Neural progenitor cell (in vitro differentiated cells): Measurements from ENCODE around the gene TEX19. TPM values are rescaled to one million over a fixed set of nuclear protein-coding genes. Genes with fewer than 3 reads are reported as not detected.
"Not testable (repeated sequence)": the region's sequence is repeated elsewhere in the genome, so short reads cannot be mapped to it uniquely, and the experiment has no call there.

ENCODE experiments used
- DNase-seq: peaks from one replicate; pipeline ENCODE4 v3.0.0-alpha.2; 2016; ENCODE audit warnings: low spot score
- H2AFZ ChIP-seq: fragments of 200-600 bp; sonication (generic); replicated peaks from 2 replicates; pipeline ENCODE4 v1.6.1; 2016; ENCODE audit warnings: antibody characterized with exemption
- H3F3A ChIP-seq: fragments of 200-600 bp; sonication (generic); 2 replicates; pipeline ENCODE4 v1.6.1; 2016; ENCODE audit warnings: antibody characterized with exemption, low read depth
- H3K27ac ChIP-seq: fragments of 200-600 bp; sonication (generic); 2 replicates; pipeline ENCODE4 v1.5.1; 2016; ENCODE audit warnings: mild to moderate bottlenecking
- H3K27me3 ChIP-seq: fragments of 200-600 bp; sonication (generic); 2 replicates; pipeline ENCODE4 v1.6.1; 2016; ENCODE audit warnings: mild to moderate bottlenecking, moderate library complexity
- H3K36me3 ChIP-seq: fragments of 200-600 bp; sonication (generic); 2 replicates; pipeline ENCODE4 v1.5.1; 2016
- H3K4me1 ChIP-seq: fragments of 200-600 bp; sonication (generic); 2 replicates; pipeline ENCODE4 v1.6.1; 2016; ENCODE audit warnings: mixed run types
- H3K4me2 ChIP-seq: fragments of 200-600 bp; sonication (generic); 2 replicates; pipeline ENCODE4 v1.6.1; 2016
- H3K4me3 ChIP-seq: fragments of 200-600 bp; sonication (generic); 2 replicates; pipeline ENCODE4 v1.5.1; 2016
- H3K79me2 ChIP-seq: fragments of 200-600 bp; sonication (generic); 2 replicates; pipeline ENCODE4 v1.6.1; 2016; ENCODE audit warnings: low read depth
- H3K9ac ChIP-seq: fragments of 200-600 bp; sonication (generic); 2 replicates; pipeline ENCODE4 v1.6.1; 2016
- H3K9me3 ChIP-seq: fragments of 200-600 bp; sonication (generic); 2 replicates; pipeline ENCODE4 v1.5.1; 2016; ENCODE audit warnings: low read depth
- H4K20me1 ChIP-seq: fragments of 200-600 bp; sonication (generic); 2 replicates; pipeline ENCODE4 v1.6.1; 2016; ENCODE audit warnings: low read depth
- H3K27ac Mint-ChIP-seq: 3 replicates; pipeline ENCODE4 v1.8.0; 2021; ENCODE audit warnings: mixed read lengths
- H3K27me3 Mint-ChIP-seq: 2 replicates; pipeline ENCODE4 v1.8.0; 2022; ENCODE audit warnings: low read depth, mild to moderate bottlenecking, inconsistent platforms, moderate library complexity, mixed read lengths; ENCODE audit not compliant: insufficient read depth
- H3K36me3 Mint-ChIP-seq: 3 replicates; pipeline ENCODE4 v1.8.0; 2021; ENCODE audit warnings: mixed read lengths
- H3K4me1 Mint-ChIP-seq: 3 replicates; pipeline ENCODE4 v1.8.0; 2021; ENCODE audit warnings: mixed read lengths
- H3K4me3 Mint-ChIP-seq: 3 replicates; pipeline ENCODE4 v1.8.0; 2021; ENCODE audit warnings: mild to moderate bottlenecking, moderate library complexity, mixed read lengths
- H3K9me3 Mint-ChIP-seq: 3 replicates; pipeline ENCODE4 v1.8.0; 2020; ENCODE audit warnings: mixed read lengths
- CTCF ChIP-seq: fragments of 200-600 bp; sonication (generic); IDR thresholded peaks from 2 replicates; pipeline ENCODE4 v1.5.1; 2017; ENCODE audit warnings: antibody characterized with exemption, mild to moderate bottlenecking
- EZH2 ChIP-seq: fragments of 200-600 bp; sonication (generic); IDR thresholded peaks from 2 replicates; pipeline ENCODE4 v1.6.1; 2017; ENCODE audit warnings: antibody characterized with exemption, mild to moderate bottlenecking, moderate library complexity
- EZH2phosphoT487 ChIP-seq: fragments of 200-600 bp; sonication (generic); IDR thresholded peaks from 2 replicates; pipeline ENCODE4 v1.6.1; 2017; ENCODE audit warnings: antibody characterized with exemption
- total RNA-seq: library from RNA; depleted of rRNA; stranded (reverse); fragments of >200 nt; gene quantifications from 2 replicates; pipeline ENCODE4 v1.2.3, GENCODE V29; 2015; ENCODE audit warnings: low replicate concordance

The TEX19 gene
- total RNA-seq, 1 donor from 2014 or later: not detected

GRCh38 chr17:82374626-82375331 lies 15.7 kb downstream of the TEX19 start:
- no peak overlapping the region for H3K27ac ChIP-seq
- peaks cover 17% of the 10 kb centered on the region for H3F3A ChIP-seq
- no peak for DNase-seq
- H3K4me1 ChIP-seq: peaks cover 11% of the 10 kb centered on the region
- H4K20me1 ChIP-seq: no peaks in the 10 kb centered on the region
- no peaks in the 10 kb centered on the region for H3K36me3 ChIP-seq
- H3K9me3 ChIP-seq: no peaks in the 10 kb centered on the region
- Mint-ChIP-seq H3K4me1 (peaks cover 33% of the 10 kb centered on the region), H3K9me3 (no peaks in the 10 kb centered on the region), H3K27ac (no peak overlapping the region), H3K27me3 (peaks cover 6% of the 10 kb centered on the region), H3K4me3 (no peak overlapping the region), H3K36me3 (no peaks in the 10 kb centered on the region)
- H2AFZ ChIP-seq: no peak overlapping the region
- H3K79me2 ChIP-seq: no peaks in the 10 kb centered on the region
- no peak overlapping the region for H3K4me3 ChIP-seq
- H3K27me3 ChIP-seq: peaks cover 39% of the 10 kb centered on the region
- H3K4me2 ChIP-seq: no peak overlapping the region
- H3K9ac ChIP-seq: no peak overlapping the region
- TF ChIP-seq EZH2phosphoT487 (no peak), CTCF (no peak), EZH2 (no peak)

- no peak overlapping the region for H2AFZ ChIP-seq
- peaks cover 13% of the 10 kb centered on the region for H3F3A ChIP-seq
- Mint-ChIP-seq H3K4me1 (peaks cover 38% of the 10 kb centered on the region), H3K4me3 (no peak overlapping the region), H3K27ac (no peak overlapping the region), H3K27me3 (peaks cover 11% of the 10 kb centered on the region), H3K9me3 (no peaks in the 10 kb centered on the region), H3K36me3 (no peaks in the 10 kb centered on the region)
- H3K9ac ChIP-seq: no peak overlapping the region
- H3K36me3 ChIP-seq: no peaks in the 10 kb centered on the region
- no peaks in the 10 kb centered on the region for H3K9me3 ChIP-seq
- no peak for DNase-seq
- H3K79me2 ChIP-seq: no peaks in the 10 kb centered on the region
- peaks cover 11% of the 10 kb centered on the region for H3K4me1 ChIP-seq
- H3K4me3 ChIP-seq: no peak overlapping the region
- H4K20me1 ChIP-seq: no peaks in the 10 kb centered on the region
- H3K27ac ChIP-seq: no peak overlapping the region
- H3K27me3 ChIP-seq: peaks cover 32% of the 10 kb centered on the region
- no peak overlapping the region for H3K4me2 ChIP-seq
- no peak for TF ChIP-seq CTCF
- no peak for TF ChIP-seq EZH2phosphoT487
- no peak for TF ChIP-seq EZH2
Observed at GRCh38 chr17:82375359-82376041, 16.5 kb downstream of the TEX19 start.

- no peak for DNase-seq
- no peak overlapping the region for H3K4me3 Mint-ChIP-seq
- H3F3A ChIP-seq: peaks cover 6% of the 10 kb centered on the region
- H3K79me2 ChIP-seq: no peaks in the 10 kb centered on the region
- no peak overlapping the region for H3K4me2 ChIP-seq
- H3K27ac Mint-ChIP-seq: peak overlapping the region; percentile 29
- H3K27me3 Mint-ChIP-seq: peaks cover 11% of the 10 kb centered on the region
- no peaks in the 10 kb centered on the region for H3K36me3 ChIP-seq
- peaks cover 11% of the 10 kb centered on the region for H3K4me1 ChIP-seq
- no peaks in the 10 kb centered on the region for H3K9me3 Mint-ChIP-seq
- no peak overlapping the region for H3K27ac ChIP-seq
- TF ChIP-seq EZH2phosphoT487 (no peak), EZH2 (no peak), CTCF (no peak)
- H3K4me3 ChIP-seq: no peak overlapping the region
- no peak overlapping the region for H2AFZ ChIP-seq
- H3K27me3 ChIP-seq: peaks cover 25% of the 10 kb centered on the region
- H3K36me3 Mint-ChIP-seq: no peaks in the 10 kb centered on the region
- peaks cover 35% of the 10 kb centered on the region for H3K4me1 Mint-ChIP-seq
- no peaks in the 10 kb centered on the region for H4K20me1 ChIP-seq
- H3K9me3 ChIP-seq: no peaks in the 10 kb centered on the region
- H3K9ac ChIP-seq: no peak overlapping the region
Observed at GRCh38 chr17:82376042-82376730, 17.1 kb downstream of the TEX19 start.

GRCh38 chr17:82377294-82377693 lies 18.2 kb downstream of the TEX19 start:
- H3K36me3 ChIP-seq, H3K27ac Mint-ChIP-seq, H3K4me3 Mint-ChIP-seq: not testable (repeated sequence)

More at GRCh38 chr17:82377294-82377693, 18.2 kb downstream of the TEX19 start:
- H3K4me1 Mint-ChIP-seq: peaks cover 38% of the 10 kb centered on the region
- H3K4me3 ChIP-seq, H3K4me1 ChIP-seq, H3F3A ChIP-seq, H2AFZ ChIP-seq, H3K27ac ChIP-seq, DNase-seq, H3K79me2 ChIP-seq, H3K36me3 Mint-ChIP-seq, H3K9ac ChIP-seq, H3K9me3 ChIP-seq, H3K9me3 Mint-ChIP-seq, H4K20me1 ChIP-seq, H3K4me2 ChIP-seq: not testable (repeated sequence)
- peaks cover 11% of the 10 kb centered on the region for H3K27me3 Mint-ChIP-seq
- peaks cover 14% of the 10 kb centered on the region for H3K27me3 ChIP-seq
